Stimulated activated effector memory CD8-positive, alpha-beta T cell treated with anti-CD3 and anti-CD28 coated beads, Interleukin-12 subunit alpha, Interleukin-12 subunit beta, amount 100 ng/mL, for 72 hours (primary cell): ENCODE results near the gene CLNK.

Experiments
- ATAC-seq: fragments of 150-1000 bp; cut with Tn5 transposase; 2 replicates; pipeline ENCODE4 v1.10.0; 2021
- DNase-seq, 2 donors: peaks; one replicate each; pipeline ENCODE4 v3.0.0; 2021 to 2022; ENCODE audit warnings: low spot score in 2 of 2
- H3K27ac Mint-ChIP-seq: one replicate; pipeline ENCODE4 v1.8.0; 2022; ENCODE audit warnings: mild to moderate bottlenecking, mixed read lengths
- H3K36me3 Mint-ChIP-seq: one replicate; pipeline ENCODE4 v1.8.0; 2022; ENCODE audit warnings: mild to moderate bottlenecking, mixed read lengths
- H3K4me1 Mint-ChIP-seq: one replicate; pipeline ENCODE4 v1.8.0; 2022; ENCODE audit warnings: mixed read lengths
- H3K4me3 Mint-ChIP-seq: one replicate; pipeline ENCODE4 v1.8.0; 2022; ENCODE audit warnings: mild to moderate bottlenecking, mixed read lengths
- H3K9me3 Mint-ChIP-seq: one replicate; pipeline ENCODE4 v1.8.0; 2022; ENCODE audit warnings: mixed read lengths

CLNK gene

DNA sequence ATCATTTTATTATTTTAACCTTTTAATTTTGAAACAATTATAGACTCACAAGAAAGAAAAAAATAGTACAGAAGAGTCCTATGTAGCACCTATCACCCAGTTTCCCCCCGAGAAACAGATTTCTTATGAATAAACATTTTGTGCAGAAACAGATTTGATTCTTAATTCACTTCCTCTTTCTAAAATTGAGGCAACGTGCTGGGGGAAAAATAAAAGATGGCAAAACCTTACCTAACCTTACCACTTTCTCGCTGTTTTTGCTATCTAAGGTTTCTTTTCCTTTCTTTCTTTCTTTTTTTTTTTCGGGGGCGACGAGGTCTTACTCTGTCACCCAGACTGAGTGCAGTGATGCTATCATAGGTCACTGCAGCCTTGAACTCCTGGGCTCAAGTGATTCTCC is 4.3 kb upstream of the CLNK start:
- DNase-seq = no peak
- Mint-ChIP-seq H3K27ac (no peak overlapping the region), H3K4me1 (no peaks in the 10 kb centered on the region), H3K9me3 (no peaks in the 10 kb centered on the region), H3K36me3 (no peaks in the 10 kb centered on the region), H3K4me3 (no peak overlapping the region)
- ATAC-seq = no peak

DNA sequence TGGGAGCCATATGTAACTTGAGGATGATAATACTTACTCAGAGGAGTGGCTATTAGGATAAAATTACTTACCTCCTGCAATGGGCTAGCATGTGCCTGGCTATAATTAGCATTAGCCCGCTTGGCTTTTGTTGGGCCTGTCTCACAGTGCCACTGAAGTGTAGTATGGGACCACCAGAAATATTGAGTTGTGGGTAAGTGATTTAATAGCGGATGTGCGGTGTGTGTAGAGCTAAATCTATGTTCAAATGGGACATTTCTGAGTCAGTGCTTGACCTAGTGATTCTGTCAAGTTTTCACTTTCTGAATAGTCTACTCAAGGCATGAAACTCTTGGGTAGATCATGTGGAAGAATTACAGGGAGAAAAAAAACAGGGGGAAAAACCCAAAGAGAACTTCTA is 3.5 kb upstream of the CLNK start:
- Mint-ChIP-seq H3K4me1 (no peaks in the 10 kb centered on the region), H3K9me3 (no peaks in the 10 kb centered on the region), H3K27ac (no peak overlapping the region), H3K36me3 (no peaks in the 10 kb centered on the region), H3K4me3 (no peak overlapping the region)
- ATAC-seq (no peak), DNase-seq (no peak)

DNA sequence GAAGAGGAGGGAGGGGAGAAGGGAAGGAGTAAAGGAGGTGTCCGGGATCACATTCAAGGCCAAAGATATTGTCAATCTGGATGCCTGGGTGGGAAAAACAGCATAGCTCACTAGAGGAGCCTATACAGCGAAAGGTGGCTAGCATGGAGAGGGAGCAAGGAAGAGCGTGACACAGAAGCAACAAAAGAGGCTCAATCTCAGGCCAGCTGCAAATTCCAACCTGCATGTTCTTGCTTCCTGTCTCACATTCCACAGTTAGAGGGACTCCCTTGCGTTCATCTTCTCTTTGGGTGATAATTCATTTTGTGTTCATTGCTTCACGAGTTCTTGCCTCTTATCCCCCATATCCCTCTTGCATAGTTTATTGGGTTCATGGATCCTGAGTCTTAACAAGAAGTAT is 3.0 kb upstream of the CLNK start:
- Mint-ChIP-seq H3K4me1 (no peaks in the 10 kb centered on the region), H3K36me3 (no peaks in the 10 kb centered on the region), H3K9me3 (no peaks in the 10 kb centered on the region), H3K27ac (no peak overlapping the region), H3K4me3 (no peak overlapping the region)
- DNase-seq = no peak
- ATAC-seq = no peak

DNA sequence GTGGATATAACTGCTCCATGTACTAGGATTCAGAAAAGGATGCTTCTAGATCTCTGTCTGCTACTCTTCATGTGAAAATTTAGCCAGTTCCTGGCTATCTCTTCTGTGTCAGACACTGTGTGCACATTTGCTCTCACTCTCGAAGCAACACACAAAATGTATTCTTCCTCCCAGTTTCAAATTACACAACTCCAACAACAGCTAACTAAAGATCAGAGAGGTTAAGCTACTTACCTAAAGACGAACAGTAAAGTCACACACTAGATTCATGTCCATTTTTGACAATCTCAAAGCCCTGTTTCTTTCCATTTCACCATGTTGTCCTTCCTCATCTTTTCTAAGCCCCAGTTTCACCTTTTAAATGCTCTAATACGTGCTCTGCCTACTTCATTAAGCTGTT is 2.2 kb downstream of the CLNK start:
- no peak overlapping the region for H3K4me3 Mint-ChIP-seq
- H3K27ac Mint-ChIP-seq = no peak overlapping the region
- ATAC-seq (no peak), DNase-seq (no peak)
- no peaks in the 10 kb centered on the region for H3K36me3 Mint-ChIP-seq
- H3K9me3 Mint-ChIP-seq = no peaks in the 10 kb centered on the region
- no peaks in the 10 kb centered on the region for H3K4me1 Mint-ChIP-seq

DNA sequence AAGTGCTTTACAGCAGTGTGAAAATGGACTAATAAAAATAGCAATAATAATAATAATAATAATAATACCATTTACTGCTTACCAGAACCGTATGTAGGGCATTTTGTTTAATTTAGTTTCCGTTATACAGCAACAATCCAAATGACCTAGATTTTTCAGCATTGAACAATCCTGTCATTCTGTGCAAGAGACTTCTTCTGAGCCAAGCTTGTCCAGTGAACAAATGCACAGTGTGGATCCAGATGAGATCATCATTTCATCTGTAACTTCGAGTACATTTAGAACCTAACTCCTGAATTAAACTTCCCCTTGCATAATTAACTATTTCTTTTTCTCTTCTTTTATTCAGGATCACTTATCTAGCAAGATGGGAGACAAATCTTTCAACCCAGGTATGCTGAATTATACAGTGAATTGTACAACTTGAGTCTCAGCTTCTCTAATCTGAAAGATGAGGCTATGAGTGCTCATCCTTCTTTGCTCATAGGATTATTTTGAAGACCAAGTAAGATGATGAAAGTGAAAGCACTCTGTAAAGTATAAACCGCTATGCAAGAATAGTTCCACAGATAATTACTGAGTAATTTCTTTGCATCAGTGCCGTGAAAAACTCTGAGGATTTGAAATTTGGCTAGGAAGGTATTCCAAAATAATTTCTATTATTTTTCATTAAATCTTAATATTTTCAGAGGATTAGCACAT is 6.6 kb downstream of the CLNK start:
- Mint-ChIP-seq H3K36me3 (no peaks in the 10 kb centered on the region), H3K4me3 (no peak overlapping the region), H3K27ac (no peak overlapping the region), H3K4me1 (no peaks in the 10 kb centered on the region), H3K9me3 (no peaks in the 10 kb centered on the region)
- DNase-seq = no peak
- ATAC-seq = no peak

DNA sequence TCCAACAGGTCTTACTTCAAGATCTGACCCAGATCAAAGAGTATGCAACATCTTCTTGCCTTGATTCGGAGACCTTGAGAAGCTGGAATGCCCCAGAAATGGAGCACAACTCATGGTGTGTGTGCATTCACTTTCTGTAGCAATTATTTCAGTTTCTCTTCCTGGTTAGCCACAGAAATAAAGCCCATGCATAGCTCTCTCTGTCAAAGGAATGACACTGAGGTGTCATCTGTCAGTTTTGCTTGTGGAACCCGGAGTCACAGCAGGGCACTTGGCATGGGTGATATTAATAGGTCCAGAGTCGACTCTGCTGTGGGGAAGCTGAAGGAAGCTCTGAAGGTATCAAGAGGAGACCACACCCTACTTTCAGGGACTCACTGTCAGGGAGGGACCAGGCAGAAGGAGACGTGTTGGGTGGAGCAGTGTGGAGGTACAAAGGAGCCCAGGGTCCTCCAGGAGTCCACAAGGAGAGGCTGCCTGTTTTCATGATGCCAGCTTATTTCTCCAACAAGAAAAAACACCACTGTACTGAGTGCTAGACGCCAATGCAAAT is 10.7 kb downstream of the CLNK start:
- no peaks in the 10 kb centered on the region for H3K36me3 Mint-ChIP-seq
- no peak for ATAC-seq
- H3K27ac Mint-ChIP-seq = peak overlapping the region; percentile 48
- DNase-seq = no peak
- no peaks in the 10 kb centered on the region for H3K9me3 Mint-ChIP-seq
- peaks cover 12% of the 10 kb centered on the region for H3K4me1 Mint-ChIP-seq
- no peak overlapping the region for H3K4me3 Mint-ChIP-seq

DNA sequence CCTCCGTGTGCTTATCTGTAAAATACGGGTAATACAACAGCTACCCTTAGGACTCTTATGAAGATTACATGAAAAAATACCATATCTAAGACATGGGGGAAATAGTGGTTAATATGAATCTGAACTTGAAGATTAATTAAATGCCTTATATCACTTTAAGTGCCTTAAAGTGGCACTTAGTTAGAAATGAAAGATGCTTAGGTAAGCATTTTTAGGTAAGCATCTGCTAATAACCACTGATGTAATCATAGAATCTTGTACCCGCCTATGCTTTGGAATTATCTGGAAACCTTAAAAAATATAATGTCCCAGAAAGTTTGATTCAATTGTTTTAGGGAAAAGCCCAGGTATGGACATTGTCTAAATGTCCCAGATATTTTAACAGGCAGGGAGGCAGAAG is 12.2 kb downstream of the CLNK start:
- H3K4me1 Mint-ChIP-seq = peaks cover 12% of the 10 kb centered on the region
- DNase-seq = no peak
- H3K9me3 Mint-ChIP-seq = no peaks in the 10 kb centered on the region
- H3K27ac Mint-ChIP-seq = no peak overlapping the region
- H3K4me3 Mint-ChIP-seq = no peak overlapping the region
- ATAC-seq = no peak
- no peaks in the 10 kb centered on the region for H3K36me3 Mint-ChIP-seq

DNA sequence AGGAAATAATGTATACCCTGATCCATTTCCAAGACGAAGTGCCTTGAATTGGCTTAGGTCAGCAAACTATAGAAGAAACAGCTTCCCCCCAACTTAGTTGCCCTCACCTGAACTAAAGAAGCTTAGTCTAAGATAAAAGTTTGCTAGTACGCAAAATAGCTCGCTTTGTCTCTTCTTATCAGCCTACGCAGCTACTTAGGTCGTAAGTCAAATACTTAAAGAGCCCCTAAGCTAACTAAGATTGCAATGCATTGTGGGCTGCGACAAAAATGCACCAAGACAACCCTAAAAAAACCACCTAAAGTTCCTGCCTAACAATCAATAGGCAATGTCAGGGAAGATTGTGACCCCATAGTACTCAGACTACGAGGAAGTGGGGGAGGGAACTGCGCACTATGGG is 12.8 kb downstream of the CLNK start:
- H3K36me3 Mint-ChIP-seq = no peaks in the 10 kb centered on the region
- peak overlapping the region; percentile 62 for H3K27ac Mint-ChIP-seq
- DNase-seq (no peak), ATAC-seq (no peak)
- H3K9me3 Mint-ChIP-seq = no peaks in the 10 kb centered on the region
- no peak overlapping the region for H3K4me3 Mint-ChIP-seq
- peaks cover 12% of the 10 kb centered on the region for H3K4me1 Mint-ChIP-seq

DNA sequence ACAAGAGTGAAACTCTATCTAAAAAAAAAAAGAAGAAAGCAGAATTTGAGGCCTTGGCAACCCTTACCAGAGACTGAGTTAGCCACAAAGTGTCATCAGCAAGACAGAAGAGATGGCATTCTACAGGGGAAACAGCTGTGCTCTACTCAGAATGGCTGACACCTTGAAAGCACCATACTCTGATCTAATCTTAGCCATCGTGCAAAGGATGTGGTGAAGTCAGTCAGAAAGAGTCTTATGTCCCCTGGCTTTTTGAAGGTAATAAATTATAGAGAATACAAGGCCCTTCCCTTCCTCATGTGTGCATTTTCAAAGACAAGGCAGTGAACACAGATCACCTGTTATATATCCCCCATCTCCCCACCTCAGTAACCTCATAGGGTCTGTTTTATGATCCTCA is 13.2 kb downstream of the CLNK start:
- no peaks in the 10 kb centered on the region for H3K9me3 Mint-ChIP-seq
- no peaks in the 10 kb centered on the region for H3K36me3 Mint-ChIP-seq
- DNase-seq (no peak), ATAC-seq (peak; percentile 99)
- peak overlapping the region; percentile 62 for H3K27ac Mint-ChIP-seq
- no peak overlapping the region for H3K4me3 Mint-ChIP-seq
- H3K4me1 Mint-ChIP-seq = peaks cover 12% of the 10 kb centered on the region

DNA sequence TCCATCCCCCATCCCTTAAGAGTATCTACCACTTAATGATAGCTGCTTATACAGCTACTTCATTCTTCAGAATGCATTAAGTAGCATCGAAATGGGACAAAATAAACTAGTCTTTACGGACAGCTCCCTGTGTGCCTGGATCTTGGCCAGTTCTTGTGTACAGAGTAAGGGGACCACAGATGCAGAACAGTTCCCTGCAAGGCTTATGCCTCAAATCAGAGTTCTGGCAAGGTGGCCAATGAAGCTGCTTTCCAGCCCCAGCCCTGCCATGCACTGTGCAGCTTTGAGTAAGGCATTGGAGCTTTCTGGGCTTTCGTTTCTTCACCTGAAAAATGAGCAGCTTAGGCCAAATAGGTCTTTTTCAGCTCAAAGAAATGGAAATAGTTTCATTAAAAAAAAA is 14.2 kb downstream of the CLNK start:
- H3K9me3 Mint-ChIP-seq = no peaks in the 10 kb centered on the region
- H3K4me3 Mint-ChIP-seq = no peak overlapping the region
- peaks cover 12% of the 10 kb centered on the region for H3K4me1 Mint-ChIP-seq
- no peak for DNase-seq
- ATAC-seq = no peak
- no peak overlapping the region for H3K27ac Mint-ChIP-seq
- H3K36me3 Mint-ChIP-seq = no peaks in the 10 kb centered on the region

DNA sequence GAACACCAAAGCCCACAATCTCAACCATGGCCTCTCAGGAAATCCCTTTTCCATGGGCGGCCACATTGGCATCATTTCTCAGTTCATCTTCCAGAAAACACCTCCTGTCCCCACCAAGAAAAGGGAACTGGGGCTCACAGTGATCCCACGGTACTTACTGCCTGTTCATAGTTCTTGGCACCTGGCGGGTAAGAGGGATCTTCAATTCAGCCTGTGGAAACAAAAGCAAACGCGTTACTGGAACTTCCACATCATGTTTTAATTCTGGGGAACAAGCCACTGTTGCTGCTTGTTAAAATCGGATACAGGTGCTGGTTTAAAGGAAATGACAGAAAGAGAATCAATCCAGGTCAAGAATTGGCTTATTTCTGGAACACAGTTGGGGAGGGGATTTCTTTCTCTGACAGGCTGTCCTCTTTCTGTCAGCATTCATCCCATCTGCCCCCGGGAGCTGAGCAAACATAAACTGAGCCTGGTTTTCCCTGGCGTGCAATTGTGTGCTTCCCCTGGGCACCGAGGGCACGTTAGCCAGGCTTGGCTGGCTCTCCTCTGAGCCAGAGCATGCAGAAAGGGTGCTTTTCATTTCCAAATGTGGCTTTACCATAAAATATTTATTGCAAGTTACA is 16.8 kb downstream of the CLNK start:
- no peaks in the 10 kb centered on the region for H3K9me3 Mint-ChIP-seq

DNA sequence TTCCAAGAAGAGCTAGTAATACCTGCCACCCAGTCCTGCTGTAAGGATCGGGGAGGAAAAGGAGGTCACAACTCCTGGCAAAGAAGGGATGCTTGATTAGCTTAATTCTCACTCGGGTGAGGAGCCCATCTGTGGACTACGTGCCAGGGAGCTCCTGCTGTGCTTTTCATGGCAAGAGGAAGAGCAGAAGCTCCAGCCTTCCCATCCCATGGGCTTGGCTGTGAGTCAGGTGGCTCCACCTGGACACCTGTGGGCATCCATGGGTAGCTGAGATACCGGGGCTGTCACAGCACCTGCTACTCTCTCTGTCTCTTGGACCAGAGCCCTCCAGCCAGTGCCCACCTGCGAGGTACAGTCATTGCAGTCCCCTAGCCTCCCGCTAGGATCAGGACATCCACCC is 18.0 kb downstream of the CLNK start:
- ATAC-seq (no peak), DNase-seq (no peak)
- Mint-ChIP-seq H3K4me3 (no peak overlapping the region), H3K36me3 (no peaks in the 10 kb centered on the region), H3K27ac (no peak overlapping the region), H3K4me1 (peaks cover 12% of the 10 kb centered on the region), H3K9me3 (no peaks in the 10 kb centered on the region)

More for the DNA sequence above, 16.8 kb downstream of the CLNK start:
- ATAC-seq (no peak), DNase-seq (no peak)
- no peak overlapping the region for H3K4me3 Mint-ChIP-seq
- H3K4me1 Mint-ChIP-seq = peaks cover 19% of the 10 kb centered on the region
- no peak overlapping the region for H3K27ac Mint-ChIP-seq
- H3K36me3 Mint-ChIP-seq = no peaks in the 10 kb centered on the region

DNA sequence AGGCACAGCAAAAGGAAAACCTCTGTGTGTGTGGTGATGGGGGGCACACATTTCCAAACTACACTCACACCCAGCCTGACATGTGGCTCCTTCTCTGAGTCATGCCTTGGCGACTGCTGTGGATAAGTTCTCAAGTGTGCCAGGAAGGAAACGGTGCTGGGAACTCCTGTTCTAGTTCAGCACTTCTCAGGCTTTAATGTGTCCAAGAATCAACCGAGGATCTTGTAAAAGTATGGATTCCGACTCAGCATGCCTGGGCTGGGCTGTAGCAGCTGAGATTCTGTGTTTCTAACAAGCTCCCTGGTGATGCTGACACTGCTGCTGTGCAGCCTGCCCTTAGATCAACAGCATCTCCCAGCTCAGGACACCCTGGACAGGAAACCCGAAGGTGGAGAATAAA is 20.2 kb downstream of the CLNK start:
- ATAC-seq = peak; percentile 75
- Mint-ChIP-seq H3K4me3 (no peak overlapping the region), H3K9me3 (no peaks in the 10 kb centered on the region), H3K4me1 (peaks cover 7% of the 10 kb centered on the region), H3K27ac (no peak overlapping the region), H3K36me3 (no peaks in the 10 kb centered on the region)
- no peak for DNase-seq

DNA sequence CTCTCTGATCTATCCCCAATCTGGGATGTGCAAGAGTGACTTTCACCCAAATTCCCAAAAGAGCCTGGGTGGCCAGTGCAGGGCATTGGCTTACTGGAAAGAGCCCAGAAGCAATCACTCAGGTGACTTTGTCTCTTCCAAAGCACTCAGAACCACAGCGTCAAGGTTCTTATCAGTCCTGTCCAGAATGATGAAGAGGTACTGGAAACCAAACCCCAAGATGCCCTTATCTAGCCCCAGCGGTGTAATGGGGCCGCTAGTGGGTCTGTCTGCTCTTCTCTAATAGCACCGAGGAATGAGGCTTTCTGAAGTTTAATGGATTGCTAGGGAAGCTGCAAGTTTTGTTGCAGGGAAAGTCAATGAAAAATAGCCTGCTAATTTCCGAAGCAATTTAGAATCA is 21.6 kb downstream of the CLNK start:
- no peak for ATAC-seq
- Mint-ChIP-seq H3K9me3 (no peaks in the 10 kb centered on the region), H3K36me3 (peaks cover 4% of the 10 kb centered on the region), H3K4me3 (no peak overlapping the region), H3K27ac (no peak overlapping the region), H3K4me1 (peaks cover 14% of the 10 kb centered on the region)
- DNase-seq = no peak

DNA sequence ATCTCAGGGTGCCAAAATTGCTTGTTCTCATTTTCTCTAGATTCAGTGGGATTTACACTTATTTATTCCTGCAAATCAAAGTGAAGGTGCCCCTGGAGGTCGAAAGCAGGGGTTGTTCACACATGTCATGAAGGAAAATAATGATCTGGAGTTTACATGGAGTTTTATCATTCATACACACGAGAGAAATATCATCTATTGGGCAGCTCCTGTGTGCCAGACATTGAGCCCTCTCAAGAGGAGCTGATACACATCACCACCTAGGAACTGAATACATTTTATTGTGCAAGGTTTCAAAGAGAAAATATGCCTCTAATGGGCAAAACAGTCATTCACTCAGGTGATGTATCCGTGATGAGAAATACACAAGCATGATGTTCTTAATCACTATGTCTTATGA is 23.5 kb downstream of the CLNK start:
- Mint-ChIP-seq H3K9me3 (no peaks in the 10 kb centered on the region), H3K36me3 (peaks cover 6% of the 10 kb centered on the region), H3K4me1 (peaks cover 30% of the 10 kb centered on the region), H3K27ac (no peak overlapping the region), H3K4me3 (no peak overlapping the region)
- DNase-seq (no peak), ATAC-seq (no peak)

DNA sequence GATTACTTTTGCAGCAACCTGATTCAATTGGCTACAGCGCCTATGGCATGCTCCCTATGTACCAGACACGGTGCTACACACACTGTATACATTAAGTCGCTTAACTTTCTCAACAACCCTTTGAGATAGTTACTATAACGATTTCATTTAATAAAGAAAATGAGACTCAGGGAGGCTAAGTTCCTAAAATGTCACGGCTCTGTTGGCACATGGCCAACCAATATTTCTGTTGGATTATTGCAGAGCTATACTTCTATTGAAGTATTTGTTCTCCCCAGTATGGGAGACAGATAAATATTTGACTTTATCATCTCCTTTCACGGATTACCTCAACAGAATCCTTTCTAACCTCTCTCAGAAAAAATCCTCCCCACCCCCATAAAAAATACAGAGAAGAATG is 25.3 kb downstream of the CLNK start:
- ATAC-seq = no peak
- H3K9me3 Mint-ChIP-seq = no peaks in the 10 kb centered on the region
- H3K36me3 Mint-ChIP-seq = peaks cover 6% of the 10 kb centered on the region
- H3K27ac Mint-ChIP-seq = no peak overlapping the region
- H3K4me3 Mint-ChIP-seq = no peak overlapping the region
- peaks cover 35% of the 10 kb centered on the region for H3K4me1 Mint-ChIP-seq
- DNase-seq = no peak
